Breast epithelium (tissue), 3 donors: ENCODE data around the gene OCA2.

Source experiments
- CTCF ChIP-seq, 3 donors: fragments of 450-650 bp; IDR thresholded peaks; one replicate each; pipeline ENCODE4 v1.5.1; 2016 to 2017; ENCODE audit warnings: antibody characterized with exemption in 3 of 3, mild to moderate bottlenecking in 3 of 3, moderate library complexity in 3 of 3
- POLR2A ChIP-seq: fragments of 450-650 bp; IDR thresholded peaks from one replicate; pipeline ENCODE4 v1.6.1; 2016; ENCODE audit warnings: antibody characterized with exemption, mild to moderate bottlenecking, moderate library complexity

DNA sequence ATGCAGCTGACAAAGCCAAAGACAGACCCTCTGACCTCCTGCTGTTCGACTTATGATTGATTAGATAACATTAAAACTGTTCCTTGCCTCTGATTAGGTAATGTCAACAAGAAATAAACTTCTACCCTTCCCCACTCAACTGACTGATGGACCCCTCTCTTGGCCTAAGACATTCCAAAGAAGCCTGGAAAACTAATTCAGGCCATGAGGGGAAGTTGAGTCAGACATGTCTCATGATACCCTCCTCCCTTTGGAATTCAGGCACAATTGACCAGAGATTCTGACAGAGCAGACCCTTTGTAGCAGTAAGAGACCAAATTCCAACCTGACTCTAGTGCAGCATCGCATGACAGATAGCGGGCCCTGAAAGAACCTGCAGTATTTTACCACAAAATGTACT lies 354.5 kb downstream of the OCA2 start:
- no peak for TF ChIP-seq CTCF (IDR thresholded peaks at IDR 0.05)
- TF ChIP-seq POLR2A, result no peak
